ENCODE measurements around the gene ENAH. TPM values are rescaled to one million over a fixed set of nuclear protein-coding genes. Genes with fewer than 3 reads are reported as not detected.

ENAH gene
- total RNA-seq, 1 experiment from 2014 or later: 420 TPM

DNA sequence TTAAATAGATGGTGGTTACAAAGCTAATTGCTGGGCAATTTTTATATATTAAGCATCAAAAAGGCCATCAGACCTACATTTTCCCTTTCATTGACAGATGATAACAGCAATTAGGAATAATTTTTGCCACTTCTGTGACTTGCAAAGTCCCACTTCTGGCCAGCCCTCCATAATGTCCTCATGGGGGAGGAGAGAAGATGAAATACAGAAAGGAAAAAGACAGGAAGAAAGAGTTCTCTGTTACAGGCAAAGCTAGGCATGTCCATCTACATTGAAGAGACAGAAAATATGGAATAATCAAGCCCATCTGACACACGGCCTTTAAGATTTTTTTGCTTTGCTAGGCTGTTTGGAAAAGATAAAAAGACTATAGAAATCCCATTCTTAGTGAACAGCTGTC lies 108.0 kb downstream of the ENAH start:
- intact Hi-C loops (cut with micrococcal nuclease): no loop called here
- no peak overlapping the region for H3K27ac Mint-ChIP-seq (ENCODE audit: low read depth, unreplicated experiment)
- H3K9me3 Mint-ChIP-seq (ENCODE audit: unreplicated experiment): no peaks in the 10 kb centered on the region
- no peak overlapping the region for H3K4me3 Mint-ChIP-seq (ENCODE audit: unreplicated experiment)
- peaks cover 20% of the 10 kb centered on the region for H3K36me3 Mint-ChIP-seq (ENCODE audit: insufficient read depth, unreplicated experiment)
- ChIA-PET CTCF (interaction anchor here (0.6 to 14.7 kb wide), 13 partner anchors 9 to 466 kb away, joined by 3 to 245 read pairs (median 4); partner anchors contain the start of gene SRP9), POLR2A (interaction anchor here (0.5 to 3.3 kb wide), 10 partner anchors 9 to 233 kb away, joined by 3 to 17 read pairs (median 4); partner anchors contain the start of gene SRP9)
- peaks cover 5% of the 10 kb centered on the region for H3K4me1 Mint-ChIP-seq (ENCODE audit: insufficient read depth, unreplicated experiment)
- no peak for TF ChIP-seq CTCF (IDR thresholded peaks at IDR 0.05; ENCODE audit: unreplicated experiment)
- DNase-seq (ENCODE audit: unreplicated experiment): no peak
- no TSS peak for BruUV-seq (replicated peaks)
- no peaks in the 10 kb centered on the region for H3K27me3 Mint-ChIP-seq (ENCODE audit: insufficient read depth, unreplicated experiment)

GRCh38 chr1:225544263-225544662 lies 108.7 kb downstream of the ENAH start:
- intact Hi-C loops (cut with micrococcal nuclease): no loop called here
- CTCF ChIA-PET: interaction anchor here (0.6 to 14.7 kb wide), 12 partner anchors 9 to 467 kb away, joined by 3 to 245 read pairs (median 4); no protein-coding TSS in a partner anchor
- Mint-ChIP-seq H3K9me3 (ENCODE audit: unreplicated experiment) (no peaks in the 10 kb centered on the region), H3K27ac (ENCODE audit: low read depth, unreplicated experiment) (no peak overlapping the region), H3K4me3 (ENCODE audit: unreplicated experiment) (no peak overlapping the region), H3K4me1 (ENCODE audit: insufficient read depth, unreplicated experiment) (peaks cover 12% of the 10 kb centered on the region), H3K36me3 (ENCODE audit: insufficient read depth, unreplicated experiment) (peaks cover 20% of the 10 kb centered on the region), H3K27me3 (ENCODE audit: insufficient read depth, unreplicated experiment) (no peaks in the 10 kb centered on the region)
- POLR2A ChIA-PET: interaction anchor here (0.8 to 3.3 kb wide), 7 partner anchors 8 to 234 kb away, joined by 3 to 15 read pairs (median 4); partner anchors contain the start of gene SRP9
- no TSS peak for BruUV-seq (replicated peaks)
- no peak for DNase-seq (ENCODE audit: unreplicated experiment)
- no peak for TF ChIP-seq CTCF (IDR thresholded peaks at IDR 0.05; ENCODE audit: unreplicated experiment)

DNA sequence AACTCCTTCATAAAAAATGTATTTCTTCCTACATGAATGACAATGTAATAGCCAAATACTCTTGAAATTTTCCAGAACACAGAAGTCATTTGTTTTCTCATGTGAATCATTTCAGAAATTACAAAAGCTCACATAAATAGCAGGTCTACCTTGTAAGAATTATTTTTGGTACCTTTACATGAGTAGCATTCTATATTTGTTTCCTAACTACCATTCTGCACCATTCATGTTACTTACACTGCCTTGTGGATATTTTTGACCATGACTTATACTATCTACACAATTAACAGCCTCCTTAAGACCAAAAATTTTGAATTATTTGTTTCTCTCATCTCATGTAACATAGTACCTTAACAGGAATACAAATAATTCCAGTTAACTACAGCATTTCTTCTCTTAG lies 109.6 kb downstream of the ENAH start:
- H3K36me3 Mint-ChIP-seq (ENCODE audit: insufficient read depth, unreplicated experiment): peaks cover 16% of the 10 kb centered on the region
- H3K4me1 Mint-ChIP-seq (ENCODE audit: insufficient read depth, unreplicated experiment): peaks cover 19% of the 10 kb centered on the region
- ChIA-PET POLR2A (interaction anchor here (0.9 to 1.2 kb wide), 3 partner anchors 12 to 234 kb away, joined by 3 read pairs; partner anchors contain the start of gene SRP9), CTCF (interaction anchor here (14.7 kb wide), 1 partner anchor 228 kb away, joined by 245 read pairs; no protein-coding TSS in a partner anchor)
- no peak for DNase-seq (ENCODE audit: unreplicated experiment)
- no peak overlapping the region for H3K4me3 Mint-ChIP-seq (ENCODE audit: unreplicated experiment)
- BruUV-seq (replicated peaks): no TSS peak
- no peaks in the 10 kb centered on the region for H3K9me3 Mint-ChIP-seq (ENCODE audit: unreplicated experiment)
- H3K27ac Mint-ChIP-seq (ENCODE audit: low read depth, unreplicated experiment): no peak overlapping the region
- intact Hi-C loops (cut with micrococcal nuclease): no loop called here
- no peak for TF ChIP-seq CTCF (IDR thresholded peaks at IDR 0.05; ENCODE audit: unreplicated experiment)
- no peaks in the 10 kb centered on the region for H3K27me3 Mint-ChIP-seq (ENCODE audit: insufficient read depth, unreplicated experiment)

DNA sequence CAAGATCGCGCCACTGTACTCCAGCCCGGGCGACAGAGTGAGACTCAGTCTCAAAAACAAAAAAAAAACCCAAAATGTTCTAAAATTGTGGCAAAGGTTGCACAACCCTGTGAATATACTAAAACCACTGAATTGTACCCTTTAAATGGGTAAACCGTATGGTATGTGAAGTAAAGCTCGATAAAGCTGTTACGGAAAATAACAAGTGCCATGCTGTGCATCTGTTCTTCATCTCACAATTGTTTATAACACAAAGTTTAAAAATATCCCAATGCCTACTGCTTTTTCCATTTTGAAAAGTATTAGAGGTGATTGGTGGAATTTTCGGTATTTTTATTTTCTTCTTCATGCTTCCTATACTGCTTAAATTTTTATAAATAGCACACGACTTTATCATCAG lies 111.5 kb downstream of the ENAH start:
- Mint-ChIP-seq H3K4me1 (ENCODE audit: insufficient read depth, unreplicated experiment) (peaks cover 19% of the 10 kb centered on the region), H3K27me3 (ENCODE audit: insufficient read depth, unreplicated experiment) (no peaks in the 10 kb centered on the region), H3K36me3 (ENCODE audit: insufficient read depth, unreplicated experiment) (peaks cover 5% of the 10 kb centered on the region), H3K27ac (ENCODE audit: low read depth, unreplicated experiment) (no peak overlapping the region), H3K4me3 (ENCODE audit: unreplicated experiment) (no peak overlapping the region), H3K9me3 (ENCODE audit: unreplicated experiment) (no peaks in the 10 kb centered on the region)
- BruUV-seq (replicated peaks): no TSS peak
- ChIA-PET CTCF (interaction anchor here (0.5 to 14.7 kb wide), 7 partner anchors 12 to 256 kb away, joined by 3 to 245 read pairs (median 6); no protein-coding TSS in a partner anchor), POLR2A (interaction anchor here (0.9 to 1.6 kb wide), 4 partner anchors 9 to 227 kb away, joined by 3 to 6 read pairs (median 4); no protein-coding TSS in a partner anchor)
- intact Hi-C loops (cut with micrococcal nuclease): no loop called here
- DNase-seq (ENCODE audit: unreplicated experiment): no peak
- TF ChIP-seq CTCF (IDR thresholded peaks at IDR 0.05; ENCODE audit: unreplicated experiment): no peak

All from MCF 10A (cell line).